IMR-90 (cell line): ENCODE results near the gene SLN.

Experiments used
- BHLHE40 ChIP-seq: fragments of 150-350 bp; IDR thresholded peaks from 2 replicates; pipeline ENCODE4 v1.6.1; 2016; ENCODE audit warnings: mild to moderate bottlenecking, low read depth, low read length
- CEBPB ChIP-seq: IDR thresholded peaks from 2 replicates; pipeline ENCODE4 v1.6.1; 2012; ENCODE audit warnings: low read depth, low read length, improper control_type of control experiment
- CHD1 ChIP-seq: IDR thresholded peaks from 2 replicates; pipeline ENCODE4 v1.6.1; 2012; ENCODE audit warnings: low read depth, low read length, improper control_type of control experiment
- POLR2A ChIP-seq: IDR thresholded peaks from 2 replicates; pipeline ENCODE4 v1.6.1; 2012; ENCODE audit warnings: mild to moderate bottlenecking, low read depth, low read length
- RAD21 ChIP-seq: IDR thresholded peaks from 2 replicates; pipeline ENCODE4 v1.6.1; 2012; ENCODE audit warnings: low read length, improper control_type of control experiment
- RCOR1 ChIP-seq: IDR thresholded peaks from 2 replicates; pipeline ENCODE4 v1.6.1; 2012; ENCODE audit warnings: mild to moderate bottlenecking, low read length, improper control_type of control experiment; ENCODE audit not compliant: insufficient replicate concordance
- SMC3 ChIP-seq: fragments of 150-350 bp; IDR thresholded peaks from 2 replicates; pipeline ENCODE4 v1.6.1; 2016; ENCODE audit warnings: low read depth, mild to moderate bottlenecking, antibody characterized with exemption, low read length, moderate library complexity
- TF ChIP-seq, protein P1 (sequence below): conservative IDR thresholded peaks from 2 replicates; pipeline ENCODE4 v1.5.1; 2012; ENCODE audit warnings: mild to moderate bottlenecking, low read depth, low read length, improper control_type of control experiment
- TF ChIP-seq, protein P2 (sequence below): fragments of 150-350 bp; IDR thresholded peaks from 2 replicates; pipeline ENCODE4 v1.6.1; 2017; ENCODE audit warnings: mild to moderate bottlenecking, antibody characterized with exemption, low read length, low read depth
- TF ChIP-seq, protein P3 (sequence below): fragments of 150-350 bp; IDR thresholded peaks from 2 replicates; pipeline ENCODE4 v1.6.1; 2016; ENCODE audit warnings: low read depth, mild to moderate bottlenecking, low read length, moderate library complexity, borderline replicate concordance

DNA sequence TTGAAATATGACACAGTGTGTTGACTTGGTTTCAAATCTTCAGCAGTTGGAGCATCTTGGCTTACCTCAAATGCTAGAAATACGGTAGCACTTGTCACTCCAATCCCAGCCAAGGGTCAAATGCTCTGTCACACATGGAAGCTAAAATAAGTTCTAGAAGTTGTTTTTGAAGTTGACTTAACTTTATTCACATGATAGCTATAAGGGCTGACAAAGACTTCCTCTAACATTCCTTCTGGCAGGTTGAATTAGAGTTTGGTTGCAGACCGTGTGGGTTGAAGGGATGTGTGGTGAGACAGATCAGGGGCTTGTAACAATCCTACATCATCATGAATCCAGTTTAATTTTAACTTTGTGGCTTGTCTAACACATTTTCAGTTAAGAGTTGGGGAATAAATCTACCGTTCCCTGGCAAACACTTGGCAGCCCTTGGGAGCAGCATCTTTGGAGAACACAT, 4.6 kb downstream of the SLN start:
- TF ChIP-seq, protein P1, sequence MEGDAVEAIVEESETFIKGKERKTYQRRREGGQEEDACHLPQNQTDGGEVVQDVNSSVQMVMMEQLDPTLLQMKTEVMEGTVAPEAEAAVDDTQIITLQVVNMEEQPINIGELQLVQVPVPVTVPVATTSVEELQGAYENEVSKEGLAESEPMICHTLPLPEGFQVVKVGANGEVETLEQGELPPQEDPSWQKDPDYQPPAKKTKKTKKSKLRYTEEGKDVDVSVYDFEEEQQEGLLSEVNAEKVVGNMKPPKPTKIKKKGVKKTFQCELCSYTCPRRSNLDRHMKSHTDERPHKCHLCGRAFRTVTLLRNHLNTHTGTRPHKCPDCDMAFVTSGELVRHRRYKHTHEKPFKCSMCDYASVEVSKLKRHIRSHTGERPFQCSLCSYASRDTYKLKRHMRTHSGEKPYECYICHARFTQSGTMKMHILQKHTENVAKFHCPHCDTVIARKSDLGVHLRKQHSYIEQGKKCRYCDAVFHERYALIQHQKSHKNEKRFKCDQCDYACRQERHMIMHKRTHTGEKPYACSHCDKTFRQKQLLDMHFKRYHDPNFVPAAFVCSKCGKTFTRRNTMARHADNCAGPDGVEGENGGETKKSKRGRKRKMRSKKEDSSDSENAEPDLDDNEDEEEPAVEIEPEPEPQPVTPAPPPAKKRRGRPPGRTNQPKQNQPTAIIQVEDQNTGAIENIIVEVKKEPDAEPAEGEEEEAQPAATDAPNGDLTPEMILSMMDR = no peak
- TF ChIP-seq RCOR1 = no peak
- TF ChIP-seq SMC3 = no peak
- no peak for TF ChIP-seq RAD21
- TF ChIP-seq CEBPB = no peak
- no peak for TF ChIP-seq POLR2A
- no peak for TF ChIP-seq BHLHE40
- TF ChIP-seq, protein P2, sequence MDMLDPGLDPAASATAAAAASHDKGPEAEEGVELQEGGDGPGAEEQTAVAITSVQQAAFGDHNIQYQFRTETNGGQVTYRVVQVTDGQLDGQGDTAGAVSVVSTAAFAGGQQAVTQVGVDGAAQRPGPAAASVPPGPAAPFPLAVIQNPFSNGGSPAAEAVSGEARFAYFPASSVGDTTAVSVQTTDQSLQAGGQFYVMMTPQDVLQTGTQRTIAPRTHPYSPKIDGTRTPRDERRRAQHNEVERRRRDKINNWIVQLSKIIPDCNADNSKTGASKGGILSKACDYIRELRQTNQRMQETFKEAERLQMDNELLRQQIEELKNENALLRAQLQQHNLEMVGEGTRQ = no peak
- TF ChIP-seq, protein P3, sequence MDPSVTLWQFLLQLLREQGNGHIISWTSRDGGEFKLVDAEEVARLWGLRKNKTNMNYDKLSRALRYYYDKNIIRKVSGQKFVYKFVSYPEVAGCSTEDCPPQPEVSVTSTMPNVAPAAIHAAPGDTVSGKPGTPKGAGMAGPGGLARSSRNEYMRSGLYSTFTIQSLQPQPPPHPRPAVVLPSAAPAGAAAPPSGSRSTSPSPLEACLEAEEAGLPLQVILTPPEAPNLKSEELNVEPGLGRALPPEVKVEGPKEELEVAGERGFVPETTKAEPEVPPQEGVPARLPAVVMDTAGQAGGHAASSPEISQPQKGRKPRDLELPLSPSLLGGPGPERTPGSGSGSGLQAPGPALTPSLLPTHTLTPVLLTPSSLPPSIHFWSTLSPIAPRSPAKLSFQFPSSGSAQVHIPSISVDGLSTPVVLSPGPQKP = no peak
- no peak for TF ChIP-seq CHD1
